ENCODE measurements around the gene GTF2H1.
"Not testable (repeated sequence)": the region's sequence is repeated elsewhere in the genome, so short reads cannot be mapped to it uniquely, and the experiment has no call there.

GTF2H1 gene

DNA sequence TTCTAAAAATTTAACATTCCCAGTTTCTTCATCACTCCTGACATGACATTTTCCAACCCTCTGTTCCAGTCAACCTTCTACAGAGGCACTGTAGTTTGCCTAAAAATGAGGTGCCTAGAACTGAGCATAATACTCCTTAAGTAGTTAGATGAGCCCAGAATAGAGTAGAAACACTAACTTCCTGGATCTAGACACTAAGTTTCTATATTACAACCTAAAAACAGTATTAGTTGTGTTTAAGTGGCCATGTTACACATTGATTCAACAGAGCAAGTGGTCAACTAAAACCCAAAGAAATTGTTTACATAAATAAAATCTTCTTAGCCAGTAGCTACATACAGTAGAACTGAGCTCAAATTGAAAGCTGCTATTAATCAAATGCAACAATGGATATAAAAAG is 1.8 kb upstream of the GTF2H1 start:
- no peak for DNase-seq

DNA sequence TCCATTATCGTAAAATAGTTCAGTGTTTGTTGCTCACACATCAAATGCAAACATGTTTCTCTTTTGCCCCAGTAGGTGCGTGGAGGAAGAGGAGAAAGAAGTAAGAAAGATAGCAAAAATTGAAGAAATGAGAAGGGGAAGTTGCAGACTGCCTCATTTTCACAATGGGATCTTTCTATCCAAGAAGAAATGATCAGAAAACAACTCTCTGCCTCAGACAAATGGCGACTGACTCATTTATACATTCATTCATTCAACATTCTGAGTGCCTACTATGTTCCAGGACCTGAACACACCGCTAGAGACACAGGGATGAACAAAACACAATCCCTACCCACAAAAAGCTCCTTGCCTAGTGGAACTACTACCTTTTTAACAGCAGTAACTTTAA is 794 bp upstream of the GTF2H1 start:
- DNase-seq: peak; percentile 59

DNA sequence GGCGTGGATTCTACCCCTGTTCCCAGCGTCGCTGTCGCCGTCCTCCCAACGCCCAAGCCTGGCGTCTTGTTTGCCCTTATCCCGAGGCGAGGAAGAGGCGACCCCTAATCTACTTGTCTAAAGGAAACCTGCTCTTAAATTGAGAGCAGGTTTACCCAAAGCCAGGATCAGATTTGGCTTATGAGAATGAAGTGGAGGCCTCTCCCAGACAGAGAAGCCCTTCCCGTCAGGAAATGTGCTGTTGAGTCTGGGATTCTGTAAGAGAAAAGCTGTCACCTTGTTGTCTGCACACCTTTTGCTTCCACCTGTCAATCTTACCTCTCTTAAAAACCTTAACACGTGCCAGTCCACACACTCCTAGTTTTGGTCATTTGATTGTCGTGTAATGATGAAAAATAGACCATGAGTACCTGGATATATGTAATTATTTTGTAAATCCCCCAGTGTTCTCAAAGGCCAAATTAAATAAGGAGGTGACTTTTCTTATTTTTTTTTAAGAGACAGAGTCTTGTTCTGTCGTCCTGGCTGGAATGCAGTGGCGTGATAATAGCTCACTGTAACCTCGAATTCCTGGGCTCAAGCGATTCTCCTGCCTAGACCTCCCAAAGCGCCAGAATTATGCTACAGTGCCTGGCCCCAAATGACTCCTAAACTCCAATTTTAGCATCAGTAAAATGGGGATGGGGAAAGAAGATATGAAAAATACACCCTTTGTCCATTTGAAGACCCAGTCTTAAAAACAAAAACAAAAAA is 627 bp downstream of the GTF2H1 start:
- DNase-seq: no peak

DNA sequence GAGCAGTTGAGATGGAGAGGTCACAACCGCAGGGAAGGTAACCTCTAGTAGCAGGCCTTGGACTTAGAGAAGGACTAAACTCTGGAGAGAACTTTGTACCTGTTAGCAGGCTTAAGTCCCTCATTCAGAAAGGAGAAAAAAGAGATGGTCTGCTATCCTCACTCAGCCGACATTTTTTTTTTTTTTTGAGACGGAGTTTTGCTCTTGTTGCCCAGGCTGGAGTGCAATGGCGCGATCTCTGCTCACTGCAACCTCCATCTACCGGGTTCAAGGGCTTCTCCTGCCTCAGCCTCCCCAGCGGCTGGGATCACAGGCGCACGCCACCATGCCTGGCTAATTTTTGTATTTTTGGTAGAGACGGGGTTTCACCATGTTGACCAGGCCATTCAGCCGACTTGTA is 1.5 kb downstream of the GTF2H1 start:
- DNase-seq: not testable (repeated sequence)

DNA sequence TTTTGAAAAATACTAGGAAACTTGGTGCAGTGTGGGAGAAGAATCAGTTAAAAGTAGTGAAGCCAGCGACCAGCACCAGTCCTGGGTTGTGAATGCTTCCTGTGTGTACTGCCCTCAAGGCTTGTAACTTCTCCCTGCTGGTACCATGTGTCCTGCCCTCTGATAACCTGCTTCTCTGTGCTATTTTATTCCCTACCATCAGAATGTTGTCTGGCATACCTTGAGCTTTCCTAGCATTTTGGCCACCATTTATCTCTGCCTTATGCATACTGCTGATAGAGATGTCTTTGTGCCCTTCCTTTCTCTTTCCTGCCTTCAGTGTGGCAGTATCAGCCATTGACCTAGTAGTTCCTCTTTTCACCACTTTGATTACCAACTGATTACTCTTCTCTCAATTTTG is 2.0 kb downstream of the GTF2H1 start:
- peak; percentile 32 for DNase-seq

DNA sequence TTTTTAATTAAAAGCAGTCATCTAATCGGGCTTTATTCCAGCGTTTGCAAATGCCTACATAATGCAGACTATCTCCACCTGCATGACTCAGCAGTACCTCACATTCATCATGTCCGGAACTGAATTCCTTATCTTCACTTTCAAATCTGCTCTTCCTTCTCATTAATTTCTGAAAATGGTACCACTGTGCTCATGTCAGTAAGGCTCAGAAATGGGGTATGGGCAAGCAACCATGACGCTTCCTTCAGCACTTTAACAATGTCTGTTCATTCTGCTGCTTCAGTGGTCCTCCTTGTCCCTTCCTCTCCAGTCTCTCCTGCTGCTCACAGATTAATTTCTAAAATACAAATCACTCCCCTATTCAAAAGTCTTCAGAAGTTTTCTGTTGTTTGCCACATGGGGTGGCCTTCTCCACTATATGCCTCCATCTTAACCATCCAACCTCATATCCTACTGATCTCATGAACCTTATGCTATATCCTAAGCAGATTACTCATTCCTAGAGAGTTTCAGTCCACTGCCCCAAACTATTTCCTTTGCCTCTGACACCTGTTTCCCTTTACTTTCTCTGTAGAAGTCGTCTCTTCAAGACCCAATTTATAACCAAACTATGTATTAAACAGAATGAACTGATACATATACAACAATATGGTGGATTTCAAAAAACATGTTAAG is 7.0 kb downstream of the GTF2H1 start:
- DNase-seq: no peak

DNA sequence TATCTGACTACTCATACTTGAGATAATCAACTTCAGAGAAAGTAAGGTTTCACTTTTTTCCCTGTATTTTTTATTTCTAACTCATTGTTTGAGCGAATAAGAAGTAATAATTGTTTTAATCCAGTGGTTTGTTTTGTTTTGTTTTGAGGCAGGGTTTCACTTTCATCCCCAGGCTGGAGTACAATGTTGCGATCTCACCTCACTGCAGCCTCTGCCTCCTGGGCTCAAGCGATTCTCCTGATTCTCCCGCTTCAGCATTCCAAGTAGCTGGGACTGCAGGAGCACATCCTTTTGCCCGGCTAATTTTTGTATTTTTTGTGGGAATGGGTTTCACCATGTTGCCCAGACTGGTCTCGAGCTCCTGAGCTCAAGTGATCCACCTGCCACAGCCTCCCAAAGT is 8.6 kb downstream of the GTF2H1 start:
- DNase-seq: no peak

DNA sequence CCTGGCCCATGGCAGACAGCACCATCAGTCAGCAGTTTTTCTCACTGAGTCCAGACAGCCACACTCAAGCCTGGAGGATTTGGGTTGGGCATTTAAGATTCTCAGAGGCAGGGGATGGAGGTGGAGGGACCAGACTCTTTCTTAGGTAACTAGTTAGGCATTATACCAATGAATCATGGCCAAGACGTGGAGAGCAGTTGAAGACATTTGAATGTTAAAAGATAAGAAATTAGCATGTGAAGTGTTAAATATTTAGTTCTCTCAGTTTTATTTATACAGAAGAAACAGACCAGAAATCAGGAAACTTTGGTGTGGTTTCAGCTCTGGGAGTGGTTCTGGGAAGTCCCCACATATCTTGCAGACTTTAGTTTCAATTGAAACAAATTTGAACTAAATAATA is 9.9 kb downstream of the GTF2H1 start:
- DNase-seq: no peak

DNA sequence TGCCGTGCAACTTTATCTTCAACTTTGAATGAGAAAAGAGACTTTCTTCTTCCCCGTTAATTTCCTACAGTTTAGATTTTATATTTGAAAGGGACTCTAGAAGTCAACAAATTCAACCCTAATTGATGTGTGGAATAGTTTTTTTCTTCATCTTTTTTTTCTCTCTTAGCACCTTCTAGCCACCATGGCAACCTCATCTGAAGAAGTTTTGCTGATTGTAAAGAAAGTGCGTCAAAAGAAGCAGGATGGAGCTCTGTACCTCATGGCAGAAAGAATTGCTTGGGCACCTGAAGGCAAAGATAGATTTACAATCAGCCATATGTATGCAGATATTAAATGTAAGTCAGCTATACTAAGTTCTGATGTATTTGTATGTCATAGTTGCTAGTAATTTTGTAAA is 10.5 kb downstream of the GTF2H1 start:
- DNase-seq: no peak

DNA sequence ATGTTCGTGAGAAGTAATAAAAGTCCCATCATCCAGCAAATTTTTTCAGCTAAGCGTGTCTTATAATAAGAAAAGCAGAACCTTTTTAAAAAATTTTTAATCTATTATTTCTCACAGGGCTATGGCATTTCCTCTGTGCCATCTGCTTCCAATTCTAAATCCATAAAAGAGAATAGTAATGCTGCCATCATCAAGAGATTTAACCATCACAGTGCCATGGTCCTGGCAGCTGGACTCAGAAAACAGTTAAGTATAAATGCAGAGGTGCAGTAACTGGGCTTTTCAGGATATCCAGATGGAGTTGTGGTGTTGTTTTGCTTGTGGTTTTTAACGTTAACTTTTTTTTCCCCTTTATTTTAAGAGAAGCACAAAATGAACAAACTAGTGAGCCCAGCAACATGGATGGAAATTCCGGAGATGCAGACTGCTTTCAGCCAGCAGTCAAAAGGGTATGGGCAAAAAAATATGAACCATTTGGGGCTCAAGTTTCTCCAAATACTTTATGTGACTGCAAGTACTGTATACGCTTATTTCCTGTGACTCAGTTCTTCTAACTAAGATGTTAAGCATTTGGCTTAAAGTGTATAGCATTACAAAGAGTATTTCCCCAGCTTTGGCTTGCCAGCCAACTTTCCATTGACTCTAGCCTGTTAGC is 25.2 kb downstream of the GTF2H1 start:
- no peak for DNase-seq

DNA sequence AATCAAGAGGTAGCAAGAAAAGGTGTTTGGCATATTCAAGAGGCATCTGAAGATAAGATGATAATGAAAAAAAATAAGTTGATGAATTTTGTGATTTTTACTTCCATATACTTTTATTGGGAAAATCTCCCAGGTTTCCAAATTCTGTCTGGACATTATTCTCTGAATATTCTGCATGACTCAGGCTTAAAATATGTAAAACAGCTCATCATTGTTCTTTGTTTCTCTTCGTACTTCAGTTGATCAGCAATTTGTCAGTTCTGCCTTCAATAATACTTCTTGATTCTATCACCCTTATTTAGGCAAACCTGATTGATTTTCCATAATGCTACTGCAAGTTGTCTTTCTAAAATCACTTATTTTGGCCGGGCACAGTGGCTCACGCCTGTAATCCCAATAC is 30.2 kb downstream of the GTF2H1 start:
- no peak for DNase-seq

DNA sequence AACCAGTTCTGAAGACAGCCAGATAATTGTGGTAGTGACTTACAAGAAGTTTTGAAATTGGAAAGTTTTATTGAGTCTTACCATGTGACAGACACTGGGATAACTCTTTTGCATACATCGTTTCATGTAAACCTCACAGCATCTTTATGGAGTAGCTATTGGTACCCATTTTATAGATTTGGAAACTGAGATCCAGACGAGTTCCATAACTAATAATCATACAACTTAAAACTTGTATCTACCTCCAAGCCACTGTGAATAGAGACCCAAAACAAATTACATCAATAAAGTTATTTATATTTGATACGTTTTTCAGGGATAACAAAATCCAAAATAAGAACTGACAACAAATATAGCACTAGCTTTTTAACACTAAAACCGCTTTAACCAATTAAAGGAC is 36.3 kb downstream of the GTF2H1 start:
- DNase-seq: no peak

DNA sequence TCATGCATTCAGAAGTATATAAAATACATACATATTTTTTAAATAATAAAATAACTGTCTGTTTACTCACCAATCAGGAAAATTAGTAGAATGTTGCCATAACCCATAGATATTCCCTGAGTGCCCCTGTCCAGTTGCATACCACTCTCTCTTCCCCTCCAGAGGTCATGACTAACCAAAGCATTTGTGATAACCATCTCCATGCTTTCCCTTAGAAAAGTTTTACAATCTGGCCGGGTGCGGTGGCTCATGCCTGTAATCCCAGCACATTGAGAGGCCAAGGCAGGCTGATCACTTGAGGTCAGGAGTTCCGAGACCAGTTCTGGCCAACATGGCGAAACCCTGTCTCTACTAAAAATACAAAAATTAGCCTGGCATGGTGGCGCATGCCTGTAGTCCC is 38.8 kb downstream of the GTF2H1 start:
- no peak for DNase-seq

DNA sequence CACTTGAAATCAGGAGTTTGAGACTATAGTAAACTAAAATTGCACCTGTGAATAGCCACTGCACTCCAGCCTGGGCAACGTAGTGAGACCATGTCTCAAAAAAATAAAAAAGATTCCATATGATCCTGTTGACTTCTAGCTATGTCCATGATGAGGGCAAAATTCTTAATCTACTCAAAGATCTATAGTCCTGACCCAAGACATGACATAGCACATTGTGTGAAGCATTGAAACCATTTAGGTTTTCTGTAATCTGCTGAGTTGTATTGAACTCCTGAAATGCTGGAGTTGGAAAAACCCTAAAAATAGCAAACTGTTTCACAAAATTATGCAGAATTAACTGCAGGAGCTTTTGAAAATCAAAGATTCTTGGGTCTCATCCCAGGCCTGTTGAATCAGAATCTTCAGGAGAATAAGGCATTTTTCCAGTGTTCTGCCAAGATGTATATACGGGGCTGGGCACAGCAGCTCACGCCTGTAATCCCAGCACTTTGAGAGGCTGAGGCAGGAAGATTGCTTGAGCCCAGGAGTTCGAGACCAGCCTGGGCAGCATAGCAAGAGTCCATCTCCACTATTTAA is 42.2 kb downstream of the GTF2H1 start:
- DNase-seq: no peak

DNA sequence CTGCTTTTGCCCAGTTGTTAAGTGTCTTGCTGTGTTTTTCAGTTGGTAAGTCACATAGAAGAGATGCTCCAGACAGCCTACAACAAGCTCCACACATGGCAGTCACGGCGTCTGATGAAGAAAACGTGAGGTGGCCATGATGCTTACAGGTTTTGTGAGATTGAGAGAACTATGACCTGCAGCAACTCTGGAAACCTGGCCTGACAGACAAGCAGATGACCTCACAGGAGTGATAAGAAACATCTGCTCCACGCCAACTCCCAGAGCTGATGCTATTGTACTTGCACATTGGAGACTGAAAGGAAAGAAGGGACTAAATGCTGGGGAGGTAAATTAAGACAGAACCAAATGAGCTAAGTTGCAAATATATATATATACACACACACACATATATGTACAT is 43.4 kb downstream of the GTF2H1 start:
- DNase-seq: no peak

DNA sequence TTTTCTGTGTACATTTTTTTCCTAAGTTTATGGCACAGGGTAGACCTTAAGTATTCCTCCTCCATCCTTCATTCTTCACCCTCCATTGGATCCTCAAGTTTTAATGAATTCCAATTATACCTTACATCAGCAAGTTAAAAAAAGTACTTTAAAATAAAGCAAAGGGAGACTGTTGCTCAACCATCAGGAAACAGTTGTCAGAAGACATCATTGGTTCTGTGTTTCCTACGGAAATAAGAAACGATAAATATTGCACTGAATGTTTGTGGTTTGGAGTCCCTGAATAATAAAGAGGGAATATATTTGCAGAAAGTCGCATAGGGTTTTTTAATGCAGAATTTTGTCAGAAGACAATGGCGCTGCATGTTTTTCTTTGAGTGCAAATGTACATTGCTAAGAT is 43.9 kb downstream of the GTF2H1 start:
- peak; percentile 12 for DNase-seq

DNA sequence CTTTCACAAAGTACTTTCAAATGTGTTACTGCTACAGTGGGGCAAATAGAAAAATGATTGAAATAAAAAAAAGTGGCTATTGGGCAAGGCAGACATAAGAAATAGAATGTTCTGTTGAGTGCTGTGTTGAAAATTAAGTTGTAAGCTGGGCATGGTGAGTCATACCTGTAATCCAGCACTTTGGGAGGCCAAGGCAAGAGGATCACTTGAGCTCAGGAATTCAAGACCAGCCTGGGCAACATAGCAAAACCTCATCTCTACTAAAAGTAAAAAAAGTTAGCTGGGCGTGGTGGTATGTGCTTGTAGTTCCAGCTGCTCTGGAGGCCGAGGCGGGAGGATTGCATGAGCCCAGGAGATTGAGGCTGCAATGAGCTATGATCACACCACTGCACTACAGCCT is 45.1 kb downstream of the GTF2H1 start:
- DNase-seq: no peak

DNA sequence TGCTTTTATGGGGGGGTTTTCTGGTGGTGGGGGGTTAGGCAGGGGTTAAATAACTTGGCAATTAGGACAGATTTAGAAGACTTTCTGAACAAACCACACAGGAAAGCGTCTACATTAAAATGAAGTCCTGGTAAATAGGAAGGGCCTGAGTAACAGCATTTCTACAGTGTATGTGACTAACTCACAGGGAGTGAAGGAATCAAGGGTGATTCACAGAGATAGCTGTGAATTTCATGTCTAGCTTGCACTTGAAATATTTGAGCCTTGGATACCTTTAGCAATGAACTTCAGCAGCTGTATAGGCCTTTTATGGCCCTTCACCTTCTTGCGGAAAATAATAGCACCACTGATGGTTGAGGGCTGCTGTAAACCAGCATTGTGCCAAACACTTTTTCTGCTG is 45.9 kb downstream of the GTF2H1 start:
- DNase-seq: no peak

DNA sequence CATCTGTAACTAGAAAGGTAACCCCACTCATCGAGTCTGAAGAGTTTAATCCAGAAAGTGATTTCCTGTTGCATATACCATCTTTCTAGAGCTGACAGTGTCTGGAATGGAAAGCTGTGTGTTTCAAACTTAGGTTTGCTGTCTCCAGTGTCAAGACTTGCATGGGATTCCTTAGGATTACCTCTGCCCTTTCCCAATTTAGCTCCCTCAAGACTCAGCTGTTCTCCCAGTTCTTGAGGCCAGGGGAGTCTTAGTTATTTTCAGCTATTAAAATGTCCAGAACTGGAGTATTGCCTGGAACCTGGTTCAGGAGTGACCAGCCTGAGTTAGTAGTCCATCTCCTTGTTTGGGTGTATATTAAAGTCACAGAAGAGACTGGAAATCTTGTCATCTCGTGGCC is 47.0 kb downstream of the GTF2H1 start:
- DNase-seq: no peak

DNA sequence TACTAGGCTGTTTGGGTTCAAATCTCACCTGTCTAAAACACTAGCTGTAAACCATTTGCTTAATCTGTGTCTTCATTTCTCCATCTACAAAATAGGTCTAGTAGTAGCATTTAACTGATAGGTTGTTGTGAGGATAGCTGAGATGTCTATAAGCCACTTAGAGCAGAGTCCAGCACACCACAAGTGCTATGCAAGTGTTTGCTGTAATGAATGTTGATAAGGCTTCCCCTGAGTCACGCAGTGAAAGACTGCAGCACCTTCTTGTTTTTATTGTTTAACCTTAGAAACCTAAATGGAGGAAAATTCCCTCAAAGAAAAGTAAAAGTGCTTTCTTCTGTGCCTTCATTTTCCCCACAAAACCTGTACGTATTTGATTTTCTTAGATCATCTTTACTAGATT is 48.9 kb downstream of the GTF2H1 start:
- no peak for DNase-seq

DNA sequence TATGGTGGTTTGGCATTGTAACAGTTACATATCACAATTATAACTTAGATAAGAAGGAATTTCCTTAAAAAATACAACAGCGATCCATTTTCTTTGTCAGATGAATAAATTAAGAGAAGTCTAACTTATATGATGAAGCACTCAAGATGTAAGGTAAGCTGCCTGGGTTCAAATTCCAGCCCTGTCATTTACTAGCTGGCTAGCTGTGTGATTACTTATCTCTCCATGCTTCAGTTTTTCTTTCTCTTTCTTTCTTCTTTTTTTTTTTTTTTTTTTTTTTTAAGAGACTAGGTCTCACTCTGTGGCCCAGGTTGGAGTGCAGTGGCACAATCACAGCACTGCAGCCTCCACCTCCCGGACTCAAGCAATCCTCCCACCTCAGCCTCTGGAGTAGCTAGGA is 49.8 kb downstream of the GTF2H1 start:
- no peak for DNase-seq

DNA sequence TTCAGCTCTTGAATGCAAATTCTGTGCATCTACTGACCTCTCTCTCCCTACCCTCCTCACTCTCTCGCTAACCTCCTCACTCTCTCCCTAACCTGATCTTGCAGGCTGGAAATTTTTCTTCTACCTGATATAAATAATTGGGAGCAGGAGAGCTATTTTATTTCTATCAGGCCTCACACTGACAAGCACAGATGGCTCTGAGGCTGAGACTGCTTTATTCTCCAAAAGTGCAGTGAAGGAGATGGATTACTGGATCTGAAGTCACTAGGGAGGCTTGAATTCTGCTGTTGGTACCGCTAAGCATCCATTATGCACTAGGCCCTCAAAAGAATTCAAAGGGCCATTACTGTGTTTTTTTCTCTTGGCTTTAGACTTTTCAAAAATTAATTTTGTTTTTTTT is 52.6 kb downstream of the GTF2H1 start:
- DNase-seq: no peak

DNA sequence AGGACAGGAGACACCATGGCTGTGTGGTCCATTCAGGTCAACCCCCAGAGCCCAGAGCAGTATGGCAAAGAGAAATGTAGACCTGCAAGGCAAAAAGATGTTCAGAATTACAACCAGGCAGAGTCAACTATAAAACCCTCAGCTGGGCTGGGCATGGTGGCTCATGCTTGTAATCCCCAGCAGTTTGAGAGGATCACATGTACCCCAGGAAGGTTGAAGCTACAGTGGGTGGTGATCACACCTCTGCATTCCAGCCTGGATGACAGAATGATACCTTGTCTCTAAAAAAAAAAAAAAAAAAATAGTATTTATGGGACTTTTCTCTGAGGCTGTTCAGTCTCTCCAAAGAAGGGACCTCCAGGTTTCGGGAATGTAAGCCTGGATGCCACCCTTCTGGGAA is 53.6 kb downstream of the GTF2H1 start:
- no peak for DNase-seq

DNA sequence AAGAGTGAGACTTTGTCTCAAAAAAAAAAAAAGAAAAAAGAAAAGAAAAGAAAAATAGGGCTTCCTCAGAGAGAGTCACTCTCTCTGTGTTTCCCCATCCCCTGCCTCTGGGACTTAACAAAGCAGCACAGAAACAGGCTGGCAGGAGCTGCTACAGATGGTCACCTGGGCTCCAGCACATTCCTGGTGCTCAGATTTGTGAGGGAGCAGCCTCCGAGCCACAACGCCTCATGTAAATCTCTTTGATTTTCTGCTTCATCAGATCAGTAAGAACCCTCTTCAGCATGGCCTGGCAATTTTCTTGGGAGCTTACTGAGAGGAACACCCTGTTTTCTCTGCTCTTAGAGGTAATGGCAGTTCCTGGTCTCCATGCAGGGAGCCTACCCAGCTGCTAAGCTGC is 56.8 kb downstream of the GTF2H1 start:
- no peak for DNase-seq
